GM12865 (cell line): Measurements from ENCODE around the gene CDC123.
"Not testable (repeated sequence)": the region's sequence is repeated elsewhere in the genome, so short reads cannot be mapped to it uniquely, and the experiment has no call there.

Experiments
- DNase-seq: peaks from one replicate; pipeline ENCODE4 v3.0.0; 2010; ENCODE audit warnings: low read depth
- H3K4me3 ChIP-seq: 2 replicates; pipeline ENCODE4 v1.5.1; 2011; ENCODE audit warnings: mild to moderate bottlenecking, low read depth, low read length, control low read depth
- TF ChIP-seq, protein P1 (sequence below): IDR thresholded peaks from 2 replicates; pipeline ENCODE4 v1.5.1; 2011; ENCODE audit warnings: low read length, control low read depth, low read depth, inconsistent platforms; ENCODE audit not compliant: insufficient read depth; ENCODE audit errors: missing control alignments

CDC123 gene

DNA sequence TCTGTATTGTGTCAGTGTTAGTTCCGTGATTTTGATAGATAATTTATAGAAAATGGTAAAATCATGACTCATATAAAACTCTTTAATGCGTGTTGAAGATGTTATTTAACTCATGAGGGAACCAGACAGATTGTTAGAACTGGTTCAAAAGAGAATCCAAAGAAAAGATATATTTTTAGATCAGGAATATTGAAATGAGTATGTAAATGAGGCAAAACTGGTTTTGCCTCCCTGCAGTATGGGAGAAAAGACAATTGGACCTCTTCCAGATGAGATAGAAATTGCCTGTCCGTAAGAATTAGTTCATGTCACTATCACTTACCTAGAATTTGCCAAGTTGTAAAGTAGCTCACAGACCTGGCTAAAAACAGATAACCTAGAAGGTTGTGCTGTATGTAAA lies 17.6 kb downstream of the CDC123 start:
- TF ChIP-seq, protein P1, sequence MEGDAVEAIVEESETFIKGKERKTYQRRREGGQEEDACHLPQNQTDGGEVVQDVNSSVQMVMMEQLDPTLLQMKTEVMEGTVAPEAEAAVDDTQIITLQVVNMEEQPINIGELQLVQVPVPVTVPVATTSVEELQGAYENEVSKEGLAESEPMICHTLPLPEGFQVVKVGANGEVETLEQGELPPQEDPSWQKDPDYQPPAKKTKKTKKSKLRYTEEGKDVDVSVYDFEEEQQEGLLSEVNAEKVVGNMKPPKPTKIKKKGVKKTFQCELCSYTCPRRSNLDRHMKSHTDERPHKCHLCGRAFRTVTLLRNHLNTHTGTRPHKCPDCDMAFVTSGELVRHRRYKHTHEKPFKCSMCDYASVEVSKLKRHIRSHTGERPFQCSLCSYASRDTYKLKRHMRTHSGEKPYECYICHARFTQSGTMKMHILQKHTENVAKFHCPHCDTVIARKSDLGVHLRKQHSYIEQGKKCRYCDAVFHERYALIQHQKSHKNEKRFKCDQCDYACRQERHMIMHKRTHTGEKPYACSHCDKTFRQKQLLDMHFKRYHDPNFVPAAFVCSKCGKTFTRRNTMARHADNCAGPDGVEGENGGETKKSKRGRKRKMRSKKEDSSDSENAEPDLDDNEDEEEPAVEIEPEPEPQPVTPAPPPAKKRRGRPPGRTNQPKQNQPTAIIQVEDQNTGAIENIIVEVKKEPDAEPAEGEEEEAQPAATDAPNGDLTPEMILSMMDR, result no peak
- DNase-seq, result no peak
- no peak overlapping the region for H3K4me3 ChIP-seq

DNA sequence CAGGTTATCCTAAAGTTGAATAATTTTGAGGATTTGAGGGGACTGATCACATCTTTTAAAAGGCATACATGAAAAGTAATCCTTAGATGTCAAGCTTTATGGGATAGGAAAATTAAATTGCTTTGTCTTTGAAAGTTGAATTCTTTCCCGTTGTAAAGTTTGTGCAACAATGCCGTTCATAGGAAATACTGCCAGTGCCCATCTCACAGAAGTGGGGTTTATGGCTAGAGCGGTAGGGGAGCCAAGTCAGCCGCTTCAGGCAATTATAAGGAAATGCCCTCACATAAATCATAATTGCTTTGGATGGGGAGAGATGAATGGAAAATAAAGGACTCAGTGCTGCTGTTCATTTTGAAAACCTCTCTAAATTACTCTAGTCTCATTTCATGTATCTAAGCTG lies 18.1 kb downstream of the CDC123 start:
- no peak for DNase-seq
- no peak overlapping the region for H3K4me3 ChIP-seq
- TF ChIP-seq, protein P1, result no peak

DNA sequence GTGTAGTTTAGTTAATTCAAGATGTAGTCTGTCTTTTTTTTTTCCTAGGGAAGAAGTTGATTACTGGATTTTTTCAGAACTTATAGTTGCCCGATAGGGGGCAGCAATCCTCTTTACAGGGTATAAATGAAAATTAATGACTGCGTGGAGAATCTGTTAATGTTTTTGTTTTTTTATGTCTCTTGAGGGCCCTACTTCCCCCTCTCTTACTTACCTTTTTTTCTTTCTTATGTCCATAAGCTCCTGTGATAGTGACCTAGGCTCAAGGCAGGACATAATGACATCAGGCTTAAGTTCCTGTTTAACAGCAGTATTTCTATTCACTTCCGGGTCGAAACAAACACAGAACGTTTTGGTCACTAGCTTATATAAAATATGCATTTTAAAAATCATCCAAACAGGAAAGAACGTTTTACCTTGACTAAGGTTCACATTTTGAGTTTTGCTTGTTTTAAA lies 18.8 kb downstream of the CDC123 start:
- DNase-seq, result peak; percentile 58

DNA sequence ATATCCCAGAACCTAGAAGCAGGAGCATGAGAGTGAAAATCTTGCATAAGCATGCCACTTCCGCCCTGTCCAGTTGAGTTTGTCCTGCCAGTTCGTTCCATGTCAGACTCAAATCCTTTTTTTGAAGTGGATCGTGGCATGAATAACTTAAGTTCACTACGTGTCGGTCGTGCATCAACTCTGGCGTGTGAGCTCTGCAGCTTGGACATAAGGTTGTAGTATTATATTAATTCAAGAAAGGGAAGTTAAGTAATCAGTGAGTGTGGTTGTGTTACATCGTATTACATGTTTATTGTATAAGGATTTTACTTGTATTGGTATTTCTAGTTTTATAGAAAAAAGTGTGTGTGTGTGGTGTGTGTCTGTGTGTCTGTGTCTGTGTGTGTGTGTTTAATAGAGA lies 23.0 kb downstream of the CDC123 start:
- TF ChIP-seq, protein P1, result no peak
- no peak for DNase-seq
- no peak overlapping the region for H3K4me3 ChIP-seq

More for the DNA sequence above, 18.8 kb downstream of the CDC123 start:
- no peak overlapping the region for H3K4me3 ChIP-seq
- TF ChIP-seq, protein P1, result peak; percentile 47

DNA sequence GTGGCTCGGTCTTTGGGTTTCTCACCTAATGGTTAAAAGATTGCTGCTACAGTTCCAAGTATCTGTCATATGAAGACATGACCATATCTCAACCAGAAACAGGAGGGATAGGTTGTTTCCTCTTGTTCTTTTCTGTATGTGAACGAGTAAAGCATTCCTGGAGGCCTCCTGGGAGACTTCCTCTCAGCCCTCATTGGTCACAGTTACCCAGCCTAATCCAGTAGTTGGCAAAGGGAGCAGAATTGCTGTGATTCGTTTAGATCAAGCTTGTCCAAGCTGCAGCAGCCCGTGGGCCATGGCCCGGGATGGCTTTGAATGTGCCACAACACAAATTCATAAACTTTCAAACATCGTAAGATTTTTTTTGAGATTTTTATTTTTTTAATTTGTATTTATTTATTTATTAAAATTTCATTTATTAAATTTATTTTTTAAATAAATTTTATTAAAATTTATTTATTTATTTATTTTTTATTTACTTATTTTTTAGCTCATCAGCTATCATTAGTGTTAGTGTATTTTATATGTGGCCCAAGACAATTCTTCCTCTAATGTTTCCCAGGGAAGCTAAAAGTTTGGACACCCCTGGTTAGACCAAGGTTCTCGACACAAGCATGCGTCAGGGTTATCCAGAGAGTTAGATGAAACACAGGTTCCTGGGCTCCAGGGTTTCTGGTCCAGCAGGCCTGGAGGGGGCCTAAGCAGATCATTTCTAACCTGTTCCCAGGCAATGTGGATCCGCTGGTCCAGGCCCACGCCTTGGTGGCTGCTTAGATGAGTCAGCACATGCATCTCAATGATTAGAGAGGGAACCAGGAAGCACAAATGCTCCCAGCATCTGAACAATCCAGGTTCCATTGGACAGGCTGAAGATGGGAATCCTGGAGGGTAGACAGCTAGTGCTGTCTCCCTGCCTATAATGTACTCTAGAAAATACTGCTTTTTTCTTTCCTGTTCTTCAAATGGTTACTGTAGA lies 25.6 kb downstream of the CDC123 start:
- H3K4me3 ChIP-seq, result no peak overlapping the region
- TF ChIP-seq, protein P1, result no peak
- DNase-seq, result no peak

DNA sequence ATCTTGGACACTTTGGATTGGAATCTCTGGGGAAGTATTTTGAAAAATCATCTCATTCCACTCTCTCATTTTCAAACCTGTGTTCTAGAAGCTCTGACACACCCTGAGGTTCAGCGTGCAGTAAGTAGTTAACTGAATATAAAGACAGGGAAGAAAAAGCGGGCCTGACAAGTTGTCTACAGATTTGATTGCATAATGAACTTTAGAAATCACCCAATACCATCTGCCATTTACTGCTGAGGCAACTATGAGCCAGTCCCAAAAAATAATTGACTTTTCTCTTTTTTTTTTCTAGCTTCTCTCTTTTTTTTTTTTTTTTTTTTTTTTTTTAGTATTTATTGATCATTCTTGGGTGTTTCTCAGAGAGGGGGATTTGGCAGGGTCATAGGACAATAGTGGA lies 29.5 kb downstream of the CDC123 start:
- no peak for DNase-seq
- TF ChIP-seq, protein P1, result no peak
- H3K4me3 ChIP-seq, result no peak overlapping the region

DNA sequence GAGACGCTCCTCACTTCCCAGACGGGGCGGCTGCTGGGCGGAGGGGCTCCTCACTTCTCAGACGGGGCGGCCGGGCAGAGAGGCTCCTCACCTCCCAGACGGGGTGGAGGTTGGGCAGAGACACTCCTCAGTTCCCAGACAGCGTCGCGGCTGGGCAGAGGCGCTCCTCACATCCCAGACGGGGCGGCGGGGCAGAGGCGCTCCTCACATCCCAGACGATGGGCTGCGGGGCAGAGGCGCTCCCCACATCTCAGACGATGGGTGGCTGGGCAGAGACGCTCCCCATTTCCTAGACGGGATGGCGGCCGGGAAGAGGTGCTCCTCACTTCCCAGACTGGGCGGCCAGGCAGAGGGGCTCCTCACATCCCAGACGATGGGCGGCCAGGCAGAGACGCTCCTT lies 30.4 kb downstream of the CDC123 start:
- not testable (repeated sequence) for DNase-seq, H3K4me3 ChIP-seq
